ENCODE data around the gene MYO1A.
"Not testable (repeated sequence)": the region's sequence is repeated elsewhere in the genome, so short reads cannot be mapped to it uniquely, and the experiment has no call there.

The MYO1A gene

GRCh38 chr12:56998981-56999380, 50.9 kb downstream of the MYO1A start:
- no peak overlapping the region for H3K27ac ChIP-seq
- DNase-seq (ENCODE audit: low read depth, low spot score) = no peak

DNA sequence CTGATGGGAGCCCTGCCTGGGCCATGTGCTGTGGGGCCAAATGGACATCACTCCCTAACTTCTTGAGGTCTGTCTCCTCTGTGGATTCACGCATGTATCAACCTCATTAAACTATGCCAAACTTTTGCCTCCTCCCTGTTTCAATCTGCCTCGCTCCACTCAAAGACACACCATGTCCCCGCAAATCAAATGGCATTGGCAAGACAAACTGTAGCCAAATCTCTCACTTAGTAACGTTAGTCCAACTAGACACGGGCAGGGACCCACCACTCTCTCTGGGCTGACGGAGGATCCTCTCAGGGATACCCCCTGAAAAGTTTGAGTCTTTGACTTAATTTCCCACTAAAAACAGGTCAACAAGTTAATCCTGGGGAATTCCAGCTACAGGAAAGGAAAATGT, 51.6 kb downstream of the MYO1A start:
- no peak overlapping the region for H3K27ac ChIP-seq
- no peak for DNase-seq (ENCODE audit: low read depth, low spot score)

GRCh38 chr12:56996793-56997545, 53.0 kb downstream of the MYO1A start:
- no peak overlapping the region for H3K27ac ChIP-seq
- DNase-seq (ENCODE audit: low read depth, low spot score) = no peak

- DNase-seq (ENCODE audit: low read depth, low spot score) = no peak
- H3K27ac ChIP-seq = no peak overlapping the region
These were observed 53.9 kb downstream of the MYO1A start for GRCh38 chr12:56995930-56996496.

DNA sequence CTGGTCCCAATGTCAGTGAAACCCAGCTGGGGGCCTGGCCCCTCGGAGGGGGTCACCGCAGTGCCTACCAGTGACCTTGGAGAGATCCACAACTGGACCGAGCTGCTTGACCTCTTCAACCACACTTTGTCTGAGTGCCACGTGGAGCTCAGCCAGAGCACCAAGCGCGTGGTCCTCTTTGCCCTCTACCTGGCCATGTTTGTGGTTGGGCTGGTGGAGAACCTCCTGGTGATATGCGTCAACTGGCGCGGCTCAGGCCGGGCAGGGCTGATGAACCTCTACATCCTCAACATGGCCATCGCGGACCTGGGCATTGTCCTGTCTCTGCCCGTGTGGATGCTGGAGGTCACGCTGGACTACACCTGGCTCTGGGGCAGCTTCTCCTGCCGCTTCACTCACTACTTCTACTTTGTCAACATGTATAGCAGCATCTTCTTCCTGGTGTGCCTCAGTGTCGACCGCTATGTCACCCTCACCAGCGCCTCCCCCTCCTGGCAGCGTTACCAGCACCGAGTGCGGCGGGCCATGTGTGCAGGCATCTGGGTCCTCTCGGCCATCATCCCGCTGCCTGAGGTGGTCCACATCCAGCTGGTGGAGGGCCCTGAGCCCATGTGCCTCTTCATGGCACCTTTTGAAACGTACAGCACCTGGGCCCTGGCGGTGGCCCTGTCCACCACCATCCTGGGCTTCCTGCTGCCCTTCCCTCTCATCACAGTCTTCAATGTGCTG, 54.6 kb downstream of the MYO1A start:
- no peak overlapping the region for H3K27ac ChIP-seq
- DNase-seq (ENCODE audit: low read depth, low spot score) = no peak

DNA sequence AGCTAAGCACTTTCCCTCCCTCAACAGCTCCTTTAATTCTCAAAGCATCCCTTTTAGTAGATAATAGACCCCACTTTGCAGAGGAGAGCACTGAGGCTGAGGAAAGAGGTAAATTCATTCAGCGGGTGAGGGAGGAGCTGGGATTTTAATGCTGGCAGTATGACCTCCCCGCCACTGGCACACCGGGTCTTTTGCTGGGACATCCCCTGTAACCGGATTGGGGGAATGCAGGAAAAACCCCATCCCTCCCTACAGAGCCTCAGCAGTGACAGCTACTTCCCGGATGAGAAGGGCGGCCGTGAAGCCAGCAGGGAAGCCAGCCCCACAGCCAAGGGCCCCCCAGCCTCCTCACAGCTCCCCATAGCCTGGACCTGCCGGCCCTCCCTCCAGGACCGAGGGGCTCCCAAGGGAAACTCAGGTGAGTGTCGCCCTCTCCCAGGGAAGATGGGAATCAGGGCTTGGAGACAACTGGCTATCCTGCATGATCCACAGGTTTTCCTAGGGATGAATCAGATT, 55.6 kb downstream of the MYO1A start:
- no peak for DNase-seq (ENCODE audit: low read depth, low spot score)
- no peak overlapping the region for H3K27ac ChIP-seq

DNA sequence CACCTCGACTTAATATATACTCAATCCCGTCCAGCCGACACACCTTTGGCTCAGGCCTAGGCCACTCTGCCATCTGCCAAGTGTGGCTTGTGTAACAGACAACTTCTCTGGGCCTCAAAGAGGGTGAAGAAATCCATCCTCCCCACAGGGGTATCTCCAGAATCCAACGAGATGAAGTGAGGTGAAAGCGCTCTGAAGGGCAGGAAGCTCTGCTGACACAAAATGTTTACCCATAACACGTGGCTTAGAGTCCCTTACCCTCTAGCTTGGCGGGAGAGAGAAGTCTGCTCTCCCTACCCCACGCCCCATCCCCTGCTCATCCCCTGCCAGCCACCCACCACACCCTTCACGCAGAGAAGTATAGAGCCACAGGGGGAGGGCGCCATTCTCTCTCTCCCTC, 56.6 kb downstream of the MYO1A start:
- H3K27ac ChIP-seq = no peak overlapping the region
- no peak for DNase-seq (ENCODE audit: low read depth, low spot score)

GRCh38 chr12:56991319-56992246, 58.3 kb downstream of the MYO1A start:
- no peak for DNase-seq (ENCODE audit: low read depth, low spot score)
- no peak overlapping the region for H3K27ac ChIP-seq

- no peak overlapping the region for H3K27ac ChIP-seq
These were observed 59.1 kb downstream of the MYO1A start for GRCh38 chr12:56990648-56991318.

GRCh38 chr12:56989861-56990610, 59.9 kb downstream of the MYO1A start:
- H3K27ac ChIP-seq = no peak overlapping the region
- DNase-seq (ENCODE audit: low read depth, low spot score) = no peak

More at GRCh38 chr12:56990648-56991318, 59.1 kb downstream of the MYO1A start:
- no peak for DNase-seq (ENCODE audit: low read depth, low spot score)

- H3K27ac ChIP-seq = no peak overlapping the region
- no peak for DNase-seq (ENCODE audit: low read depth, low spot score)
These were observed 61.7 kb downstream of the MYO1A start for GRCh38 chr12:56988207-56988739.

DNA sequence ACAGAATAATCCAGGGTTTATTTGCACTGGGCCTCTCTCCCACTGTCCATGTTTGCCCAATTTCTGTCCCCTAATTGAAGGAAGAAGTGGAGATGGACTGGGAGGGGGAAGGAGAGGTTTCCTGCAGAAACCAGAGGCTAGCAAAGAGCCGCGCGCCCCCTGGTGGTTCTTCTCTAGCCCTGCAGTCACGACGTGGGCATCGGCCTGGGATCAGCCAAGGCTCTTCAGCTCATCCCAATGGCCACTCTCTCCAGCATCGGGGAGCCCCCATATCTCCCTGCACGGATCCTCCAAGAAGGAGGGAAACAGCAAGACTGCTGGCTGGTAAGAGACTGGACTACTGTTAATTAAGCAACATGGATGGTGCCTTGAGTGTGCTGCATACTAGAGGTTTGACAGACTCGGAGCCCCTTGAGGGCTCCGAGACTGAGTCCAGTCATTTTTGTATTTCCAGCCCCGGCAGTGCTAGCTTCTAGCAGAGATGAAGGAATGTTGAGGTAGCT, 62.3 kb downstream of the MYO1A start:
- DNase-seq (ENCODE audit: low read depth, low spot score) = no peak

DNA sequence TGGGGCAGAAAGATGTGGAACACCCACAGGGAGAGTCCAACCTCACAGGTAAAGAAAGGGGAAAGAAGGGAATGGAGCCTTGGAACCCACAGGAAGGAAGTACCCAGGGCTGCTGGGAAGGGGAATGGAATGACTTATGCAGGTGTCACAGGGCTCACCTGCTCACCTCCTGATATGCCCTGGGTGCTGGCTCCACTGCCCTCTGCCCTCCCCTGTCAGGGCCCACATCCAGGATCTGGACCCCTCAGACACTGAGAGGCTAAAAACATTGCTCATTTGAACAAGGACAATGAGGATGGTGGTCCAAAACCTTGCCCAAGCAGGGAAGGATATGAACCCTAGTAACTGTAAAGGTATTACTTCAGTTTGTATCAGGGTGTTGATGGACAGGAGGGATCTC, 62.9 kb downstream of the MYO1A start:
- peak overlapping the region; percentile 52 for H3K27ac ChIP-seq
- DNase-seq (ENCODE audit: low read depth, low spot score) = no peak

More for the DNA sequence above, 62.3 kb downstream of the MYO1A start:
- H3K27ac ChIP-seq = no peak overlapping the region

DNA sequence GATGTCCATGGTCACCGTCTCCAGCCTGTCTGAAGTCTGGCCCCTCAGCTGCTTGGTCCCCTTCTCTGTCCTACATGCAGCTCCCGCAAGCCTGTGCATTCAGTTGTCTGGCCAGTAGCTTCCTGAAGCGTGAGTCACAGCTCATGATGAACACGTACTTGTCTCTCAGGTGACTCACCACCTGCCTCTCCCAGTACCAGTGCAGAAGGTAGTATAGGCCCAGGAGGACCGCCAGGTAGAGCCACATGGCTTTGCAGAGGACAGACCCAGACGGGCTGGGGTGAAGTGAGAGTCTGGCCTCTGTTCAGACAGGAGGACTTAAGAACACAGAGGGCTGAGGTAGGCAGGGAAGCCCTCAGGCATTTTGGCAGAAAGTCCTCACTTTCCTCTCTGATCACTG, 64.2 kb downstream of the MYO1A start:
- peak; percentile 95 for DNase-seq (ENCODE audit: low read depth, low spot score)
- H3K27ac ChIP-seq = peak overlapping the region; percentile 52

DNA sequence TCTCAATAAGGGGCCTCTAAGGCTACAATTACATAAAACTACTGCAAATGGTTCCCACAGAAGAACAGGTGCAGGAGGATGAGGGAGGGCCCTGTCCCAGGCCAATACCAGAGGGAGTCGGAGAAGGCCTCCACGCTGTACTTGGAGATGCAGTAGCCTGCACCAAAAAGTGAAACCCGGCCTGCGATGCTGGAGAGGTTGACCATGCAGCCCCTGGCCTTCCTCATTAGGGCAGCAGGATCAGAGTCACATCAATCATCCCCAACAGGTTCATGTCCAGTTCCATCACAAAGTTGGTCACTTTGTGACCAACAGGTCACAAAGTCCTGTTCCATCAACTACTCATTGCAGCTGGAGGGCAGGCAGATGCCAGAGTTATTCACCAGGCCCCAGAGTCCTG, 66.5 kb downstream of the MYO1A start:
- no peak for DNase-seq (ENCODE audit: low read depth, low spot score)

GRCh38 chr12:56982578-56983236, 67.2 kb downstream of the MYO1A start:
- H3K27ac ChIP-seq; DNase-seq (ENCODE audit: low read depth, low spot score): not testable (repeated sequence)

More for the DNA sequence above, 66.5 kb downstream of the MYO1A start:
- H3K27ac ChIP-seq = no peak overlapping the region

DNA sequence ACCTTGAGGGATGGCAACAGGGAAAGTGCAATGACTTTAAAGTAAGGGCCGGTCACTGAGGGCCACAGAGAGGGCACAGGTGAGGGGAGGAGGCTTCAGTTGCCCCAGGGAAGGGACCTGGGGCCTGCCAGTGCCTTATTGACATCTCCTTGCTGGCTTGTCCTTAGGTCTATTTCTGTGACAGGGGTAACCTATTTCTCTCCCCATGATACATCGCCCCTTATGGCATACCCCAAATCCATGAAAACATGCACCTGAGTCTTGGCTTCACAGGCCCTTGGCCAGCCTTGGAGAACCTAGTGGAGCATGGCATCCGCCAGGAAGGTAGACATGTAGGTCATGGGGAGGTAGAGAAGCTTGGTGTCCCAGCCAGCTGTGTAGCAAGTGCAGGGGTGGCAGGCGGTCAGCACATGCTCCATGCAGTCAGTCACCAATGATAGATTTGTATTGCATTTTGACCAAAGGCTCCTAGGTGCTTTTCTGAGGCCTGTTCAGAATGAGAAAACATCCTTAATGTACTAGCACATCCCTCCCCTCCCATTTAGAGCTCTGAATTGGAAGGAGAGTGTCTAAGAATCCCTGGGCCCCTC, 68.9 kb downstream of the MYO1A start:
- no peak for DNase-seq (ENCODE audit: low read depth, low spot score)
- no peak overlapping the region for H3K27ac ChIP-seq

Data from epithelial cell of prostate (primary cell).